Measurements from ENCODE around the gene VDR. TPM values are rescaled to one million over a fixed set of nuclear protein-coding genes. Genes with fewer than 3 reads are reported as not detected.
"Not testable (repeated sequence)": the region's sequence is repeated elsewhere in the genome, so short reads cannot be mapped to it uniquely, and the experiment has no call there.

VDR gene
- total RNA-seq, 1 donor from 2014 or later: 0.20 TPM

DNA sequence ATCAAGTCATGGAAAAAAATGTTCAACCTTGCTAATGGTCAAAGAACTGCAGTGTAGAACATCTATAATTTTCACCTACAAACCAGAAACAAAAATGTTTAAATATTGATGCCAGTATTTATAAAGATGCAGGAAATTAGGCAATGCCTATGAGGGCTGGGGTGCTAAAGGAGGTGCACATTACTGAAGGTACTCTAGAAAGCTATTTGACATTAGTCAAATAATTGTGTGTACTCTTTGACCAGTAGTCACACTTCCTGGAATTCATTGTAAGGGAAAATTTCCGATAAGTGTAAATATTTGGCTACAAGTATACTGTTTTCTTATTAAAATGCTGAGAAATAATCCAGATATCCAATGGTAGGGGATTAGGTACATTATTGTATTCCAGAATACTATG lies 48.7 kb downstream of the VDR start:
- ATAC-seq (no peak), DNase-seq (no peak)
- intact Hi-C loops (cut with micrococcal nuclease): no loop called here

DNA sequence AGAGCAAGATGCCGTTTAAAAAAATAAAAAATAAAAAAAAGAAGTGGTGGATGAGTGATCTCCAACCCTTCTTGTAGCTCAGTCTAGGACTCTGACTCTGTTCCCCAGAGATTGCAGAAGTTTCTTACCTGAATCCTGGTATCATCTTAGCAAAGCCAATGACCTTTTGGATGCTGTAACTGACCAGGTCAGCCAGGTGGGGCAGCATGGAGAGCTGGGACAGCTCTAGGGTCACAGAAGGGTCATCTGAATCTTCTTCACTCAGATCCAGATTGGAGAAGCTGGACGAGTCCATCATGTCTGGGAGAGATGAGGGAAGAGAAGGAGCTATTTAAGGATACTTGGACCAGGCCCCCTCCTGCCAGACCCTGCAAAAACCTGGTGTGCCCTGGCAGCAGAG lies 49.3 kb downstream of the VDR start:
- DNase-seq (no peak), ATAC-seq (no peak)
- intact Hi-C loops (cut with micrococcal nuclease): no loop called here

DNA sequence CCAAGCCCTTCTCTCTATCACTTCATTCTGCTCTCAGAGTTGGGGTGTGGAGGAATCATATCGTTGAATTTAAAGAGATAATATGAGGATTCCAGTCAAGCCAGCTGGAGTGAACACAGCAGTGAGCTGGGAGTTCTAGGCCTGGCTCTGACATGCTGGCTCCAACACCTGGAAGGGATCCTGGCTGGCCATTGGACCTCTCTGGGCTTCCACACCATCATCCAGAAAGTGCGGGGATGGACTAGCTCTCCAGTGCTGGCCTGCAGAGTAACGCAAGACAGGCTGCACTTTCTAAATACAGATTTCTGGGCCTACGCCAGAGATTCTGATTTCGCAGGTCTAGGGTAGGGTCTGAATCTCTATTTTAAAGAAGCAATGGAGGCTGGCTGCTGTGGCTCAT lies 50.3 kb downstream of the VDR start:
- DNase-seq: no peak
- peak; percentile 33 for ATAC-seq
- intact Hi-C loops (cut with micrococcal nuclease): no loop called here

DNA sequence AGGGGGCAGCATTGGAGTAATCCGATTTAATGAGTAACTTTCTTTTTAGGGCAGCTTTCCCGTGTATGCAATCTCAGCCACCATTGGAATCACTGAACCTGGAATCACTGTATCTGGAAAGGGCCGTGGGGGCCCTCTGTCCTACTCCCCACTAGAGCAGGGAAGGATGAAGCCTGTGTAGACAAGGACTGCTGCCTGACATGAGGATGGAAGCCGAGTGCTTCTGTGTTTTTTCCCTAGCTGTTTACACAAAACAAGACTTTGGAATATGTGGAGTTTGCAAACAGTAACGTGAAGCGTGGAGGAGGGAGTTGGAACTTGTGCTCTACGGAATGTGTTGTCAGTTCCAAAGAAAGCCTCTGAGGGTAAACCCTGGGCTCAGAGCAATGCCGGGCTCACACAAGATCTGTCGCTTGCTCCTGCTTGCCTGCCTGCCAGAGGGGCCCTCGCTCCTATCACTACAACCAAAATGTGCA lies 52.7 kb downstream of the VDR start:
- ATAC-seq (peak; percentile 54), DNase-seq (no peak)
- intact Hi-C loops (cut with micrococcal nuclease): no loop called here

- ATAC-seq (no peak), DNase-seq (no peak)
- intact Hi-C loops (cut with micrococcal nuclease): no loop called here
These were observed 53.4 kb downstream of the VDR start for GRCh38 chr12:47851303-47851952.

DNA sequence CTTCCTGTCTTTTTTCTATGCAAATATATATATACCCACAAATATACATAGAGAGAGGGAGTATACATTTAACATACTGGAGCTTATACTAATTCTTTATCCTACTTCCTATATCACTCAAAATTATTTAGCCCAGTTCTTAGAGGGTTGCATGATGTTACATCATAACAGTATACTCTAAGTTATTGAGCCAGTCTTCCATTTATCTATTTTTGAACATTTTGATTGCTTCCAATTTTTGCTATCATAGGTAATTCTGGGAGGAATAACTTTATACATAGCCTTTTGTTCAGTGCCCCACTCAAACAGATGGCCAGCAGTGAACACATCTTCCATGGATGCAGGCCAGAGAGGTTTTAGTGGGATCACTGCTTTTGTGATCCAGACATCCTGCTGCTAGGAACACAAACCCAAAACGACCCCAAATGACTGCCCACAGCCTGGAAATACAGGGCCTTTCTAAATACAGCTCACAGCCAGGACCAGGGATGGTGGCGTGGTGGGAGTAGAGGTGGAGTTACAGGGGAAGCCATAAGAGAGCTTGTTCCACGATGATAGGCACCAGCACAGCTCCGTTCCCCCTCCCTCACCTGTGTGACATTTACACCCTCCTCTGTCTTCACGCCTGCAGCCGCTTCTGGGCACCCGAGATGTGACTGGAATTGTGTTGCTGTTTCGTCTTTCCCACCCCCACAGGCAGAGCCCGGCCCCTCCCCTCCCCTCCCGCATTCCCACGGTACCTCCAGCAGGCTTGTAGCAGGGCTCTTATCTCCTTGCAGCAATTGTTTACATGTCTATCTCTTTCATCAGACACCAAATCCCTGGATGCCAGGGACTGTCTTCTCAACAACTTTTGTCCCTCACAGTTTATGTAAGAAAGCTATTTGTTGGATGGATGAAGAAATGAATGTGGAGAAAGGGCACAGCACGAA lies 54.4 kb downstream of the VDR start:
- DNase-seq (no peak), ATAC-seq (no peak)
- intact Hi-C loops (cut with micrococcal nuclease): no loop called here

GRCh38 chr12:47849261-47849660 lies 55.5 kb downstream of the VDR start:
- DNase-seq: no peak
- intact Hi-C loops (cut with micrococcal nuclease): no loop called here
- ATAC-seq: no peak

GRCh38 chr12:47848853-47849252 lies 55.9 kb downstream of the VDR start:
- intact Hi-C loops (cut with micrococcal nuclease): no loop called here
- no peak for DNase-seq
- ATAC-seq: no peak

- no peak for DNase-seq
- ATAC-seq: no peak
- intact Hi-C loops (cut with micrococcal nuclease): no loop called here
These were observed 58.3 kb downstream of the VDR start for GRCh38 chr12:47846294-47846996.

DNA sequence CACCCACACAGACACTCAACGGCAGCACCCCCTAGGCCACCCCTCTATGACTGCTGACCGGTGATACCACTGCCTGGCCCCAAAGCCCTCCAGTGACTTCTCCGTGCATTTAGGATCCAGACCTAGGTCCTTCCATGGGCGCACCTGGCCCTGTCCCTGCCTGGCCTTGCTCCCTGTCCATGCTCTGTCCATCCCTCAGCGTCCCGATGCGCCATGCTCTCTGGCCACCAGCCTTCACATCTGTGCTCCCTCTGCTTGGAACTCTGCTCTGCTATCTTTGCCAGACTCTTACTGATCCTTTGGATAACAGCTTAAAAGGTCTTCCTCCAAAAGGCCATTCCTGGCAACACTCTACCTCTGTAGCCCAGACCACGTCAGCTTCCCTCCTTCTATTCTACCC lies 59.7 kb downstream of the VDR start:
- ATAC-seq: peak; percentile 16
- intact Hi-C loops (cut with micrococcal nuclease): no loop called here
- DNase-seq: no peak

DNA sequence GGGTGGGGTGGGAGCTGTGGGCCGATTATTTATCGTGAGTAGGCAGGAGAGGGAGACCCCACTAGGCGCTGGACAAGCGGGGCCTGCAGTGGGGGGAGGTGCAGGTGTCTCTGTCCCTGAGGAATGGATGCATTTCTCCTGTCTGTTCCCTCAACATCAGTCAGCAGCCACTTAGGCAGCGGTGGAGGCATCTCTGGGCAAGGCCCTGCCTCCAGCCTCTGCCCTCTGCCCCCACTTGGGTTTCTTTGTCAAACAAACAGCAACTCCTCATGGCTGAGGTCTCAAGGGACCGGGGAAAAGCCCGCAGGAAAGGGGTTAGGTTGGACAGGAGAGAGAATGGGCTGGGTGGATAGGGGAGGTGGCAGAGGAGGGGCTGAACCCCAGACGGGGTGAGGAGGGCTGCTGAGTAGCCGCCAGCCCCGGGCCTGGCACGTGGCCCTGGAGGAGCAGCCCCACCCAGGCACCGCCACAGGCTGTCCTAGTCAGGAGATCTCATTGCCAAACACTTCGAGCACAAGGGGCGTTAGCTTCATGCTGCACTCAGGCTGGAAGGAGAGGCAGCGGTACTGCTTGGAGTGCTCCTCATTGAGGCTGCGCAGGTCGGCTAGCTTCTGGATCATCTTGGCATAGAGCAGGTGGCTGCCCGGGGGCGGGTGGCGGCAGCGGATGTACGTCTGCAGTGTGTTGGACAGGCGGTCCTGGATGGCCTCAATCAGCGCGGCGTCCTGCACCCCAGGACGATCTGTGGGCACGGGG lies 60.4 kb downstream of the VDR start:
- peak; percentile 51 for ATAC-seq
- intact Hi-C loops (cut with micrococcal nuclease): no loop called here
- DNase-seq: no peak

DNA sequence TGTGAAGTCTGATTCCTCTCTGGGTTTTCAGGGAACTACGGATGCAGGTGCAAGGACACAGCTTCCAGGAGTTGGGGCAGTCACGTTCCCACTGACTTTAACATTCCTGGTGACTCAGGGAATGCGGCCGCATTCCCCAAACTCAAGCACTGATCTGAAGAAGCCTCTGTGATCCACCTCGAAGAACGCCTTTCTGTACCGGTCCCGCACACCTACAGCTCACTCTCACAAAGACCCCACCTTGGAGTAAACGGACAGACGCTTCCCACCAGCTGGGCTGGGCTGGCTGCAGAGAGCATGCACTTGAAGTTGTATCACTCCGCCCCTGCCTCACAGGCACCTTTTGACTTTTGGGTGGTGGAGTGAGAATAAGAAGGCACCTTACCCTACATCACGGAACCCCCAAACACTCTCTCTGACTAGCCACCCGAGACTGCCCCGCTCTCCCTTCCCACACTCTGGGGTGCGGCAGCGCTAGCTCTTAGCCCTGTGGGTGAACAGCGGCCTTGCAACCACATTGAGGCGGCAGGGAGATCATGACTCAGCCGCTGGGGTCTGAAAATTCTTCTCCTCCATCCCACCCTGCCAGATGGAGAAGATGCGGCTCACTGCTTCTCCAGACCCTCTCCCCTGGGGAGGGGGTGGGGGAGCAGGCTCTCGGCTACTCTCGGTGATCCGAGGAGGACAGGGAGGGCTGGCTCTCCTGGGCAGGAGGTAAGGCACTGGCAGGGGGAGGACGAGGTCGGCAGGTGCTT lies 61.4 kb downstream of the VDR start:
- ATAC-seq: no peak
- no peak for DNase-seq
- intact Hi-C loops (cut with micrococcal nuclease): no loop called here

DNA sequence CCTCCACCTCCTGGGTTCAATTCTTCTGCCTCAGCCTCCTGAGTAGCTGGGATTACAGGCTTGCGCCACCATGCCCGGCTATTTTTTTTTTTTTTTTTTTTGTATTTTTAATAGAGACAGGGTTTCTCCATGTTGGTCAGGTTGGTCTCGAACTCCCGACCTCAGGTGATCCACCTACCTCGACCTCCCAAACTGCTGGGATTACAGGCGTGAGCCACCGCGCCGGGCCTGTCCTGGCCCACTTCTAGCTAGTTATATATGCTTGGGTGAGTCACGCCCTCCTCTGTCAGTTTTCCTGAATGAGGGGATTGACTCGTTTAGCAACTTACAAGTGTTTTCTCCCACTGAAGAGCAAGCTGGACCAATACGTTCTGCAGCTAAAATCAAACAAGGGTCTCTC lies 62.3 kb downstream of the VDR start:
- ATAC-seq; intact Hi-C loops (cut with micrococcal nuclease); DNase-seq: not testable (repeated sequence)

GRCh38 chr12:47841910-47842309 lies 62.9 kb downstream of the VDR start:
- intact Hi-C loops (cut with micrococcal nuclease): no loop called here
- no peak for DNase-seq
- ATAC-seq: no peak

GRCh38 chr12:47841501-47841900 lies 63.3 kb downstream of the VDR start:
- no peak for ATAC-seq
- DNase-seq: no peak
- intact Hi-C loops (cut with micrococcal nuclease): no loop called here

DNA sequence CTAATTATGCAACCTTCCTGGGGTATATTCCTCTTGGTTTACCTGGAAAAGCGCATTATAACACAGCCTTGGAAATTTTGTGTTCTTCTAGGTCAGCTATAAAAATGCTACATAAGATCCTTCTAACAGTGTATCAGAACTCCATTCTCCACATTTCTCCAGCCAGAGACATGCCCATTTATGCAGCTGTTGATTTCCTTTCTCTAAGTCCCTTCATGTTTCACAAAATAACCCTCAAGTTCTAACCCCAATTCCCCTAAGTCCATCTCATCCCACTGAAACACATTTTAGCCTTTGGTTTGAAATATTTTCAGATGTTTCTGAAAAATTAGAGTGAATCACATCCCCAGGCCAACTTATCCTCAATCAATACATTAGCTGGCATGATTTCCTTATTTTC lies 64.2 kb downstream of the VDR start:
- intact Hi-C loops (cut with micrococcal nuclease): no loop called here
- no peak for DNase-seq
- no peak for ATAC-seq

DNA sequence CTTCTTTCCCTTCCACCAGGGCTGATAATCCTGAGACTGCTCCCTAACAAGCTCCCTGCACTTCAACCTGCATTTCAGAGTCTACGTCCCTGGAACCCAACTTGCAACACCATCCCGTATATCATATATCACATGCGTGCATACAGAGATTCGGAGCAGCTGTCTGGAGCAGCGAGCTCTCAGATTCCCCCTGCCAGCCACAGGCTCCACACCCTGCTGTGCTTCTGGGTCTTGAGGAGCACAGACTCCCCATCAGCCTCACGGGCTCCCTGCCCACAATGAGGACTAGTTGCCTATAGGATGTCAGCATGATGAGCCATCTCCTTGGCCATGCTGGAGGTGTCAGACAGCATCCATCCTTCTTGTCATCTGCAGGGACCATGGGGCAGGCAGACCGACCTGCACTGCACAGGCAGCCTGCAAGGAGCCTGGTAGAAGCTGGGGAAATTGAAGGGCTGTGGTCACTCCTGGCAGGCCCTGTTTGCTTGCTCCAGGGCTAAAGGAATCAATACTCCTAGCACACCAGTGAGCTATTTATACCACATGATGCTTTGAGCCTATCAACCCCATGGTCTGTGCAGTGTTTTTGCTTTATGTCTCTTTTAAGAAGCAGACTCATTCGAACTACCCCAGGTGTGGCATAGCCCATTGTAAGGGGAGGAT lies 65.4 kb downstream of the VDR start:
- ATAC-seq (no peak), DNase-seq (no peak)
- intact Hi-C loops (cut with micrococcal nuclease): loop anchor here (2.0 to 10.0 kb wide), 3 partner anchors 37 to 125 kb away; partner anchors contain the start of gene SLC48A1

Data from left ventricle myocardium superior (tissue), 1 donor.